Chondrocyte (in vitro differentiated cells): ENCODE data around the gene PLEKHG3. TPM values are rescaled to one million over a fixed set of nuclear protein-coding genes. Genes with fewer than 3 reads are reported as not detected.
A peak's percentile ranks its signal among the peaks of the same experiment; 100 is the strongest.

Source experiments
- DNase-seq: peaks from one replicate; pipeline ENCODE4 v3.0.0; 2021; ENCODE audit warnings: mixed read lengths, low spot score
- H3K27ac Mint-ChIP-seq: one replicate; pipeline ENCODE4 v1.8.0; 2021; ENCODE audit warnings: mild to moderate bottlenecking, moderate library complexity, mixed read lengths; ENCODE audit not compliant: unreplicated experiment
- H3K27me3 Mint-ChIP-seq: 2 replicates; pipeline ENCODE4 v1.8.0; 2021; ENCODE audit warnings: low read depth, mixed read lengths
- H3K36me3 Mint-ChIP-seq: 2 replicates; pipeline ENCODE4 v1.8.0; 2021; ENCODE audit warnings: low read depth, mixed read lengths
- H3K4me1 Mint-ChIP-seq: 2 replicates; pipeline ENCODE4 v1.8.0; 2021; ENCODE audit warnings: low read depth, mild to moderate bottlenecking, mixed read lengths
- H3K4me3 Mint-ChIP-seq: one replicate; pipeline ENCODE4 v1.8.0; 2021; ENCODE audit warnings: mild to moderate bottlenecking, moderate library complexity, mixed read lengths; ENCODE audit not compliant: unreplicated experiment
- H3K9me3 Mint-ChIP-seq: 2 replicates; pipeline ENCODE4 v1.8.0; 2021; ENCODE audit warnings: low read depth, mixed read lengths
- total RNA-seq: library from RNA; stranded (reverse); gene quantifications from 3 replicates; pipeline ENCODE4 v1.2.1, GENCODE V29; 2021
- TF ChIP-seq, protein P1 (sequence below): fragments of 200-600 bp; sonication (generic); IDR thresholded peaks from 2 replicates; pipeline ENCODE4 v1.5.0; 2021; ENCODE audit warnings: antibody characterized with exemption, mild to moderate bottlenecking, moderate library complexity

Gene PLEKHG3
- total RNA-seq, 1 donor from 2014 or later: 131 TPM

DNA sequence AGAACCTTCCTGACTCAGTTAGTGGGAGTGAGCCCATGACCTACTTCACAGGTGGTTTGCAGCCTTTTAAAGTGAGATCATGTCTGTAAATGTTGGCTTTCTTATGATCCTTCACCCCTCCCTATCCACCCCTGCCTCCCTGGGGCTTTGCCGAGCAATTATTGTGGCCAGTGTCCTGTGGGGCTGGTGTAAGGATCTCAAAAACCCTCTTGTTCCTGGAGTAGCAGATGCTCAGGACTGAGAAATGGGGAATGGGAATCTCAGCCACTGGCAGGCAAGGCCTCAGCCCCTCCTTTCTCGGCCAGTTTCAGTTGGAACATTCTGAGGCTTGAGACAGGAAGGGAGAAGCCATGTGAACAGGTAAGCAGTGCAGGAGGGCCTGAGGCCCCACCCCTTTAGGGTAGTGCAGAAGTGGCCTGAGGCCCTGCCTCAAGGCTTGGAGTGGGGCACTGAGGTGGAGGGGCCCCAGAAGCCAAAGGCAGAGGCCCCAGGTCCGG, 53.8 kb downstream of the PLEKHG3 start:
- no peaks in the 10 kb centered on the region for H3K27me3 Mint-ChIP-seq
- H3K4me3 Mint-ChIP-seq: no peak overlapping the region
- peak overlapping the region; percentile 94 for H3K27ac Mint-ChIP-seq

DNA sequence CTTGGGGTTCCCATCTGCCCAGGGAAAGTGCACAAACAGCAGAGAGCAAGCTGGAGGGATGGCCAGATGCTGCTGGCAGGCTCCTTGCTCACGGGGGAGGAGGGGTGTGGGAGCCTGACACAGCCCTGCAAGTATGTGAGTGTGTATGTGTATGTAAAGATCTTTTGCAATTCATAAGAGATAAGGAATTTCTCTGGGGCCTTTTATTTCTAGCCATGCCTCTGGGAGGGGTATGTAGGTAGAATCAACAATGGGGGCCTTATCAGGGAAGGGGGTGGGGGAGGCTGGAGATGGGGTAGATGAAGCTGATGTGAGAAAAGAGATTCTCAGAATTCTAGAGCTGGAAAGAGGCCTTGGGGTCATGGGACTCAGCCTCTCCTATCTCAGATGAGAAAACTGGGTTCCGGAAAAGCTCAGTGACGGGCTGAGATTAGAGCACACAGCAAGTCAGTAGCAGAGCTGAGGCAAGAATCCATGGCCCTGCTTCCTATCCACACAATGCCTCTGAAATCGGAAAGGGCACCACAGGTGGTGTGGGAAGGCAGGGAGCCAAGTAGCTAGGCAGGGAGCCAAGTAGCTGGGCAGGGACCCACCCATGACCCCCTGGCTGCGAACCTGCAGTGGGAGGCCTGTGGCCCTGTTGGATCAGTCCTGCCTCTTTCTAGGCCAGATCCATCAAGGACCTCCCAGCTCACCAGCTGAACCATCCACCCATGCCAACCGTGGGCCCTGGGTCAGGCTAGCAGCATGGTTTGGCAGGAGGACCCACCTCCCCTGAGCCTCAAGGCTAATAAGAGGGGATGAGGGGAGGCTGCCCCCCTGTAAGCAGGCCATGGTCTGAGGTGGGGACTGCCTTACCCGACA, 54.7 kb downstream of the PLEKHG3 start:
- DNase-seq: peak; percentile 63
- H3K4me1 Mint-ChIP-seq: peaks cover 90% of the 10 kb centered on the region

More for the DNA sequence above, 53.8 kb downstream of the PLEKHG3 start:
- H3K4me1 Mint-ChIP-seq: peaks cover 81% of the 10 kb centered on the region
- no peaks in the 10 kb centered on the region for H3K36me3 Mint-ChIP-seq
- DNase-seq: peak; percentile 63
- TF ChIP-seq, protein P1, sequence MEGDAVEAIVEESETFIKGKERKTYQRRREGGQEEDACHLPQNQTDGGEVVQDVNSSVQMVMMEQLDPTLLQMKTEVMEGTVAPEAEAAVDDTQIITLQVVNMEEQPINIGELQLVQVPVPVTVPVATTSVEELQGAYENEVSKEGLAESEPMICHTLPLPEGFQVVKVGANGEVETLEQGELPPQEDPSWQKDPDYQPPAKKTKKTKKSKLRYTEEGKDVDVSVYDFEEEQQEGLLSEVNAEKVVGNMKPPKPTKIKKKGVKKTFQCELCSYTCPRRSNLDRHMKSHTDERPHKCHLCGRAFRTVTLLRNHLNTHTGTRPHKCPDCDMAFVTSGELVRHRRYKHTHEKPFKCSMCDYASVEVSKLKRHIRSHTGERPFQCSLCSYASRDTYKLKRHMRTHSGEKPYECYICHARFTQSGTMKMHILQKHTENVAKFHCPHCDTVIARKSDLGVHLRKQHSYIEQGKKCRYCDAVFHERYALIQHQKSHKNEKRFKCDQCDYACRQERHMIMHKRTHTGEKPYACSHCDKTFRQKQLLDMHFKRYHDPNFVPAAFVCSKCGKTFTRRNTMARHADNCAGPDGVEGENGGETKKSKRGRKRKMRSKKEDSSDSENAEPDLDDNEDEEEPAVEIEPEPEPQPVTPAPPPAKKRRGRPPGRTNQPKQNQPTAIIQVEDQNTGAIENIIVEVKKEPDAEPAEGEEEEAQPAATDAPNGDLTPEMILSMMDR: no peak
- H3K9me3 Mint-ChIP-seq: no peaks in the 10 kb centered on the region

DNA sequence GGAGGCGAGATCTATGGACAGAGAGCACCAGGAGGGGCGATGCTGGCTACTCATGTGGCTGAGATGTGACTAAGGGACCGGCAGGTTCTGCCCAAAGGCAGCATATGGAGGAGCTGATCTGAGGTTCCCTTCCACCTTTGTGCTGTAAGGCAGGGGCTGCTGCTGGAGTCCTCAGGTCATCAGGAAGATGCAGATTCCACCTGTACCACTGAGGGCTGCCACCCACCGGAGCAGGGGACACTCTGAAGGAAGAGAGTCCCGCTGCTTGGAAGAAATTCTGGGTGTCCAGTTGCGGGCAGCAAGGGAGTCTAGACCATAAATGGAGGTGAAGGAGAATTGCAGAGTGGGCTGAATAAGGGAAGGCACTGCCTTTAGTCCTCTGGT, 55.3 kb downstream of the PLEKHG3 start:
- Mint-ChIP-seq H3K36me3 (no peaks in the 10 kb centered on the region), H3K9me3 (no peaks in the 10 kb centered on the region), H3K27ac (peak overlapping the region; percentile 94), H3K4me1 (peaks cover 96% of the 10 kb centered on the region), H3K27me3 (no peaks in the 10 kb centered on the region), H3K4me3 (no peak overlapping the region)
- TF ChIP-seq, protein P1: no peak
- DNase-seq: no peak

More for the DNA sequence above, 54.7 kb downstream of the PLEKHG3 start:
- TF ChIP-seq, protein P1: no peak
- Mint-ChIP-seq H3K9me3 (no peaks in the 10 kb centered on the region), H3K36me3 (no peaks in the 10 kb centered on the region), H3K4me3 (no peak overlapping the region), H3K27ac (peak overlapping the region; percentile 94), H3K27me3 (no peaks in the 10 kb centered on the region)

DNA sequence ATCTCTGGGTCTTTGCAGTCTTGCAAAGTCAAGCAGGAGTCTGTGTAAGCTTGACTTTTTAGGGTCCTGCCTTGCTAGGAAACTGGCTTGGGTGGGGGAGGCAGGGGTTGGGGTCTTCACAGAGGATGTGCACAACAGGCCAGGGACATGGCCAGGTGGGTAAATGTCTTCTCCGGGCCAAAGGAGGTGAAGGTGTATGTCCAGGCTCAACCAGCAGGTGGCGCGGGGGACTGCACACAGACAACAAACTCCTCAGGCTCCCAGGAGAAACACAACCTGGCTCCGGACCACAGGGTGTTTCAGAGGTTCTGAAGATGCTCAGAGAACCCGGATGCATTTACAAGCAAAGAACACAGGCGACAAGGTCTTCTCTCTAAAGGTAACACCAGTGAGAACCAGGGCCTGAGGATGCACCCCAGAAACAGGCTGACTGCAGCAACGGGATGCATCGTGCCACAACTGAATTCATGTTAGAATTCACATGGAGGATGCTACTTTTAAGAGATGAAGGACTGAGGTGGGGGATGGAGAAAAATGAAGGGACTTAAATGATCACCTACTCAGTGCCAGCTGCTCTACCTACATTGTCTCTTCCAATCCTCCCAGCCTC, 56.0 kb downstream of the PLEKHG3 start:
- Mint-ChIP-seq H3K9me3 (no peaks in the 10 kb centered on the region), H3K4me1 (peaks cover 94% of the 10 kb centered on the region), H3K27me3 (no peaks in the 10 kb centered on the region)

DNA sequence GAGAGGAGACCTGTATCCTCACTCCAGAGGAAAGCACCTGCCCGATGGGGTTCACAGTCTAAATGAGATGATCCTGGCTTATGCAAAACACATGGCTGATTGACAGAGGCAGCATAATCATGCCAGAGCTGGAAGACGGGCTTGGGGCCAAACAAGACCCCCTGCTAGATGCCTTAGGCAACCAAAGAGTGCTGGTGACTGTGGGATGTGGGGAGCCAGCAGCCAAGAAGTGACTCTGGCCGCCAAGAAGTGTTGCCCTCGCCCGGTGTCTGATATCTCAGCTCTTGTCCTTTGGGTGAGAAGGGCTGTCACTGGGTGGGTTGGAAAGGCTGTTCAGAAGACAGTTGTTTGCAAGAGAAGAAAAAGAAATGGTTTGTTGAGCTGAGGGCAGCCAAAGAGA, 56.7 kb downstream of the PLEKHG3 start:
- H3K27me3 Mint-ChIP-seq: no peaks in the 10 kb centered on the region

More for the DNA sequence above, 56.0 kb downstream of the PLEKHG3 start:
- TF ChIP-seq, protein P1: peak; percentile 82
- Mint-ChIP-seq H3K27ac (peak overlapping the region; percentile 94), H3K4me3 (no peak overlapping the region), H3K36me3 (no peaks in the 10 kb centered on the region)
- DNase-seq: peak; percentile 77

More for the DNA sequence above, 56.7 kb downstream of the PLEKHG3 start:
- Mint-ChIP-seq H3K4me1 (peaks cover 88% of the 10 kb centered on the region), H3K36me3 (peaks cover 2% of the 10 kb centered on the region), H3K4me3 (peak overlapping the region; percentile 37), H3K27ac (peak overlapping the region; percentile 94), H3K9me3 (no peaks in the 10 kb centered on the region)
- peak; percentile 59 for DNase-seq
- TF ChIP-seq, protein P1: no peak
